Mammary epithelial cell (primary cell): ENCODE data around the gene CISD3.

ENCODE experiments used
- CTCF ChIP-seq, 2 donors: IDR thresholded peaks in 1 of 2; conservative IDR thresholded peaks in 1 of 2; 2 replicates each; pipeline ENCODE4 v1.5.1; 2011 to 2012; ENCODE audit warnings: inconsistent platforms in 2 of 2, low read length in 2 of 2, mild to moderate bottlenecking in 2 of 2, control low read depth in 1 of 2, low read depth in 1 of 2; ENCODE audit not compliant: insufficient read depth in 1 of 2; ENCODE audit errors: extremely low read depth in 1 of 2
- EZH2 ChIP-seq: IDR thresholded peaks from 2 replicates; pipeline ENCODE4 v1.6.1; 2012; ENCODE audit warnings: low read length, inconsistent platforms, borderline replicate concordance

- TF ChIP-seq CTCF (conservative IDR thresholded peaks at IDR 0.05 in 1 of 2, IDR thresholded peaks at IDR 0.05 in 1 of 2; ENCODE audit: extremely low read depth in 1 of 2, insufficient read depth in 1 of 2, low read depth in 1 of 2, low read length in 2 of 2), result no peak
- TF ChIP-seq EZH2, result no peak
Measured at GRCh38 chr17:38728290-38728831, 1.8 kb upstream of the CISD3 start.
